Measurements from ENCODE around the gene TMEM132C.

The TMEM132C gene

DNA sequence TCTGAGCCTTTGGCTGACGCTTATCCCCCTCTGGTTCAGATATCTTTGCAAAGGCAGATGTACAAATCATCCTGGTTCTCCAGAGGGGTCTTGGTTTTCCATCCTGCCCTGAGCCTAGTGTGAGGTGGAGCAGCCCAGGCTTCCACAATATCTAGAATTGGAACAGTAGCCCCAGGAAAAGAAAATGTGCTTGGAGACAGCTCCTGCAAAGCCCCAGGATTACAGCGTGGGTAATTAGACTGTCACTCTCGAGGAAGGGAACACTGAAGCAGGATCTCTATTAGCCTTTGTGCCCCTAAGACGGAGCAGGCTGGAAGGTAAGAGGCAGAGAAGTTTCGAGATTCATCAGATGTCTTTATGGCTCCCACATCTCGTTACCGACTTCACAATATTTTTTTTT lies 59.4 kb downstream of the TMEM132C start:
- no peak for DNase-seq (ENCODE audit: extremely low spot score)
- ChIA-PET CTCF (no interaction called here), POLR2A (no interaction called here)
- TF ChIP-seq HDGF (IDR thresholded peaks at IDR 0.05; ENCODE audit: borderline replicate concordance) (no peak), CTBP1 (IDR thresholded peaks at IDR 0.05; ENCODE audit: borderline replicate concordance) (no peak), L3MBTL2 (conservative IDR thresholded peaks at IDR 0.05) (no peak), TARDBP (IDR thresholded peaks at IDR 0.05) (no peak), SUZ12 (IDR thresholded peaks at IDR 0.05) (no peak), FOXA1 (IDR thresholded peaks at IDR 0.05) (no peak), ARNT (IDR thresholded peaks at IDR 0.05) (no peak), SP1 (IDR thresholded peaks at IDR 0.05) (no peak), NFRKB (IDR thresholded peaks at IDR 0.05) (no peak), BHLHE40 (IDR thresholded peaks at IDR 0.05; ENCODE audit: borderline replicate concordance) (no peak), LEF1 (IDR thresholded peaks at IDR 0.05; ENCODE audit: borderline replicate concordance) (no peak), ELF4 (IDR thresholded peaks at IDR 0.05) (no peak), ZNF384 (IDR thresholded peaks at IDR 0.05) (no peak), FOXM1 (IDR thresholded peaks at IDR 0.05; ENCODE audit: borderline replicate concordance) (no peak), FOXK2 (IDR thresholded peaks at IDR 0.05) (no peak)
- TF ChIP-seq, protein P1, sequence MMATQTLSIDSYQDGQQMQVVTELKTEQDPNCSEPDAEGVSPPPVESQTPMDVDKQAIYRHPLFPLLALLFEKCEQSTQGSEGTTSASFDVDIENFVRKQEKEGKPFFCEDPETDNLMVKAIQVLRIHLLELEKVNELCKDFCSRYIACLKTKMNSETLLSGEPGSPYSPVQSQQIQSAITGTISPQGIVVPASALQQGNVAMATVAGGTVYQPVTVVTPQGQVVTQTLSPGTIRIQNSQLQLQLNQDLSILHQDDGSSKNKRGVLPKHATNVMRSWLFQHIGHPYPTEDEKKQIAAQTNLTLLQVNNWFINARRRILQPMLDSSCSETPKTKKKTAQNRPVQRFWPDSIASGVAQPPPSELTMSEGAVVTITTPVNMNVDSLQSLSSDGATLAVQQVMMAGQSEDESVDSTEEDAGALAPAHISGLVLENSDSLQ (IDR thresholded peaks at IDR 0.05): no peak

DNA sequence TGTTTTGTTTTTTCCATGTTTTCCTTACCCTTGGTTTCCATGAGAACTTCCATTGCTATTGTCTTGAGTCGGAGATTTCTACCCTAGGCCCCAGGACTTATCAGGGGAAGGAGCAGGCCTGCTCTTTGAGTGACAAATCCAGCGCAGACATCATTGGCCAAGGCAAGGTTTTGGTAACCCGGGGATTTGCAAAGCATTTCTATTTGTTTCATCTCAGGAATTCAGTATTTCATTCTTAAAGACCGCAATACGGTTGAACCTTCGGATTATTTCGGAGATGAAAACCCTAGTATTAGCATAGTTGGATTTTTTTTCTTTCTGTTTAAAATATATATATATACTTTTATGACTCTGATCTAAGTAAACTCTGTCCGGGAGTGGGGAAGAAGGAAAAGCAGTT lies 62.0 kb downstream of the TMEM132C start:
- ChIA-PET POLR2A (no interaction called here), CTCF (no interaction called here)
- TF ChIP-seq ARNT (IDR thresholded peaks at IDR 0.05): no peak
- no peak for TF ChIP-seq BHLHE40 (IDR thresholded peaks at IDR 0.05; ENCODE audit: borderline replicate concordance)
- no peak for TF ChIP-seq FOXA1 (IDR thresholded peaks at IDR 0.05)
- TF ChIP-seq FOXM1 (IDR thresholded peaks at IDR 0.05; ENCODE audit: borderline replicate concordance): no peak
- TF ChIP-seq L3MBTL2 (conservative IDR thresholded peaks at IDR 0.05): no peak
- TF ChIP-seq, protein P1 (IDR thresholded peaks at IDR 0.05): no peak
- no peak for DNase-seq (ENCODE audit: extremely low spot score)

DNA sequence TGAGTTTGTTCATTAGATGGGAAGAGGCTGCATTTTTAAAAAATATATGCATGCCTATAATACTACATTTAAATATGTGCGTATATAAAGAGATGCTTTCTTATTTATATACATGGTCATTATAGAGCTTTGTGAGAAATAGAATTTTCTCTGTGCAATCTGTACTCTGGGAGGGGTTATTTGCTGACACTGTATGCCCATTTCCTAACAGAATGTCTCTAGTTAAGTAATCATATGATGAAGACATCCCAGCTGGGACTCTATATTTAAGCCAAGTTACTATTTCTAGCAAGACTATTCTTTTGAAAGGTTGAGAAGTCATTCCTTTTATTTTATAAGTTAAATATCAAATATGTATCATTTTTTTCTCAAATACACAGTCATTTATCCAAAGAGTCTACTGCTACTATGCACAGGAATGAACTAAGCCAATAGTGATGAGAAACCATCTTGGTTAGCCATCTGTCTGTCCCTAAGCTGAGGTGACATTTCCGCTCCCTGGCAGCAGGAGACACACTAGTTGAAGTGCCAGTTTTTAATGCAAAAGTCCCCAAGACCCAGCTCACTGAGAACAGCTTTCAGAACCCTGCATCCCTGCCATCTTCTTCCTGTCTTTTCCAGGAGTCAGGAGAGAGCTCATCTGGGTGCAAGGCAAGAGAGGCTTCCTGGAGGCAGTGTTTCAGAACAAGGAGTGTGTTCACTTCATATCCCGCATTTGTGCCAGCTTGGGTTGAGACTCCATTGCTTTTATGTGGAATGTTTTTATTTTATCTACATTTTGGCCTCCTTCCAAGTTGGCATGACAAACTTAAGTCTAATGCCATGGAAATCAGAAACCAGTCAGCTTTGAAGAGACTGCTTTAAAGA lies 69.5 kb downstream of the TMEM132C start:
- ChIA-PET CTCF (no interaction called here), POLR2A (no interaction called here)
- TF ChIP-seq NFRKB (IDR thresholded peaks at IDR 0.05) (no peak), BHLHE40 (IDR thresholded peaks at IDR 0.05; ENCODE audit: borderline replicate concordance) (no peak)
- no peak for DNase-seq (ENCODE audit: extremely low spot score)

DNA sequence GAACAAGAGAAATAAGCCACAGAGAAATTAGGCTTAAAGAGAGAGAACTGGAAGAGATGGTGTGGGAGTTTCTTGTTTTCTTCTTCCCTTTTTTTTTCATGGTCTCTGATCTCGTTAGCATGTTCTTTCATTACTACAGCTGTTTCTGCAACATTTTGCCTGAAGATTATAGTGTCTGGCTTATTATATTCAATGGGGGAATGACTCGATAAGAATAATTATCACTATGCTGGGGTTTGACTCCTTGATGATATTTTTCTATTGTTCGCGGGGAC lies 70.0 kb downstream of the TMEM132C start:
- ChIA-PET POLR2A (no interaction called here), CTCF (no interaction called here)
- TF ChIP-seq CTBP1 (IDR thresholded peaks at IDR 0.05; ENCODE audit: borderline replicate concordance) (no peak), L3MBTL2 (conservative IDR thresholded peaks at IDR 0.05) (no peak), TARDBP (IDR thresholded peaks at IDR 0.05) (no peak), ARNT (IDR thresholded peaks at IDR 0.05) (no peak), FOXK2 (IDR thresholded peaks at IDR 0.05) (no peak), BHLHE40 (IDR thresholded peaks at IDR 0.05; ENCODE audit: borderline replicate concordance) (no peak), FOXM1 (IDR thresholded peaks at IDR 0.05; ENCODE audit: borderline replicate concordance) (no peak), FOXA1 (IDR thresholded peaks at IDR 0.05) (no peak), ELF4 (IDR thresholded peaks at IDR 0.05) (no peak), NFRKB (IDR thresholded peaks at IDR 0.05) (no peak), HDGF (IDR thresholded peaks at IDR 0.05; ENCODE audit: borderline replicate concordance) (no peak), SUZ12 (IDR thresholded peaks at IDR 0.05) (no peak), LEF1 (IDR thresholded peaks at IDR 0.05; ENCODE audit: borderline replicate concordance) (no peak), SP1 (IDR thresholded peaks at IDR 0.05) (no peak), ZNF384 (IDR thresholded peaks at IDR 0.05) (no peak)
- TF ChIP-seq, protein P1 (IDR thresholded peaks at IDR 0.05): no peak
- no peak for DNase-seq (ENCODE audit: extremely low spot score)

DNA sequence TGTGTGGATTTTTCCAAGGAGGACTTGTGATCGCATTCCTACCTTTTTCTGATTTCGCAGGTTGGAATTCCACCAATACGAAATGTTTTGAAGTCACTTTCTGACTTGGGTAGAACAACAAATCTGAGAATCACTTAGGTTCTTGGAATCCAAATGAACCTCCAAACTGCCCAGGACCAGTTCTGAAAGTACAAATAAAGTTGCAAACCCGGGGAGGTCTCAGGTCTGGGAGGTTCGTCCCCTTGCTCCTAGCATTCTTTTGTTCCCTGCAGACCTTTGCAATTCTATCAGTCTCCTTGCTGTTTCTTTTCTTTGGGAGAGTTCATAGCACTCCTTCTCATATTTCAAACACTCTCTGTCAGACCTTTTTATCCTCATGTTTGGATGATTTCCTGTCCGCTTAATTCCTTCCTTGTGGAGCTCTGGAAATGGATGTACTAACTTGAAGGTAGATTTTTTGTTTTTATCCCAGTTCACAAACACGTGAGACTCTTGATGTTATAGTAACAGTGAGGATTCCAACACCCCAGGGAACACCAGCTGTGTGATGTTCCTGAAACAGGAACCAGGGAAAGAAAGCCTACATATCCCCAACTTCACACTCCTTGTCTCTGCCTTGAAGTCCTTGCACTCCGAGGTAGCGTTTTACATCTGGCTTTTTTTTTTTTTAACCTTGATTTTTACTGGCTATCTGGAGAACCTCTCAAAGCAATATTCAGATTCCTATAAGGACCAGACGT lies 70.6 kb downstream of the TMEM132C start:
- DNase-seq (ENCODE audit: extremely low spot score): no peak
- ChIA-PET CTCF (no interaction called here), POLR2A (no interaction called here)
- TF ChIP-seq ARNT (IDR thresholded peaks at IDR 0.05) (no peak), HDGF (IDR thresholded peaks at IDR 0.05; ENCODE audit: borderline replicate concordance) (no peak)

DNA sequence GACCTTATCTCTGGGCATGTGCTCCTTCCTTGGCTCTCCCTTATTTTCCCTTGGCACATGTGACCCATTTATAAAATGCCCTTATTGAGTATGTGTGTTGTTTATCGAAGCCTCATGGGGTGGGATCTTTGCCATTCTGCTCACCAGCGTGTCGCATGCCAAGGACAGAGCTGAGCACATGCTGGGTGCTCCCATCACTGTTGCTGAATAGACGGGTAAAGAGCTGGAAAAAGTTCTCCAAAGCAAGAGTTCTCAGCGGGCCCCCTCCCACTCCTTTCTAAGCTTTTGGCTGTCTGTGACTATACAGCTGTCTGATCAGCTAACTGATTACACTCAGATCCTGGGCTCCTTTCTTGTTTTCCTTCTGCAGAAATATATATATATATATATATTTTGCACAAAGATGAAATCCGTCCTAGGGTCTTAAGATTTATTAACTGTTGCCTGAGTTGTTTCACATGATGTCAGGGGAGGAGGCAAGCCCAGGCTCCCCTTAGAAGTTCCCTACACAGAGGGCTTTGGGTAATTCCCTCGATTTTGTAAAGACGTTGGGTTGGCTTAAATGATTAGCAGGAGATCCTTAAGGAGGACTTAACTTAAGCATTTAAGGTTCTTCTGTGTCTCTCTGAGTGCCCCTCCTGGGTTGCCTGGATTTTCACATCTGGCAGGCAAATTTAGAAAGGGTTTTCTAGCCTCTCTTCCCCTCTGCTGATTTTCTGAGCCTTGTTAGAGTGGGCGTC lies 71.6 kb downstream of the TMEM132C start:
- CTCF ChIA-PET: no interaction called here
- POLR2A ChIA-PET: no interaction called here

More for the DNA sequence above, 71.6 kb downstream of the TMEM132C start:
- TF ChIP-seq, protein P1 (IDR thresholded peaks at IDR 0.05): no peak
- TF ChIP-seq FOXM1 (IDR thresholded peaks at IDR 0.05; ENCODE audit: borderline replicate concordance) (no peak), BHLHE40 (IDR thresholded peaks at IDR 0.05; ENCODE audit: borderline replicate concordance) (no peak), FOXA1 (IDR thresholded peaks at IDR 0.05) (no peak), TARDBP (IDR thresholded peaks at IDR 0.05) (no peak), L3MBTL2 (conservative IDR thresholded peaks at IDR 0.05) (no peak), SUZ12 (IDR thresholded peaks at IDR 0.05) (no peak)
- DNase-seq (ENCODE audit: extremely low spot score): no peak
